SK-N-SH (cell line): ENCODE results near the gene VSIG10L2. TPM values are rescaled to one million over a fixed set of nuclear protein-coding genes. Genes with fewer than 3 reads are reported as not detected.

Experiments used
- CTCF ChIA-PET: fragments of 300-600, 350-600 bp; formaldehyde crosslinking; extraction: SDS; loops from one replicate; lab custom pipeline; 2021; lab: Yijun Ruan, JAX
- POLR2A ChIA-PET: fragments of 350-600 bp; sonication (Branson Sonifier 250); formaldehyde crosslinking; extraction: SDS; loops from one replicate; lab custom pipeline; 2020; ENCODE audit warnings: antibody characterized with exemption, inconsistent platforms; lab: Yijun Ruan, JAX
- DNase-seq: peaks from one replicate; pipeline ENCODE4 v3.0.0; 2012
- H2AFZ ChIP-seq: fragments of 200-600 bp; sonication (generic); 2 replicates; pipeline ENCODE4 v1.8.1; 2016; ENCODE audit warnings: antibody characterized with exemption, mild to moderate bottlenecking, low read depth
- H3F3A ChIP-seq: fragments of 200-600 bp; sonication (generic); replicated peaks from 2 replicates; pipeline ENCODE3; 2016; ENCODE audit warnings: antibody characterized with exemption, mild to moderate bottlenecking; ENCODE audit not compliant: insufficient read depth
- H3K27ac ChIP-seq, 2 experiments: fragments of 200-500 bp in 1 of 2; fragments of 200-600 bp in 1 of 2; sonication (Bioruptor generic) in 1 of 2; sonication (generic), shearing (Covaris generic) in 1 of 2; 2 replicates each; pipeline versions ENCODE4 v1.5.1 to v1.6.1; 2014 to 2016; ENCODE audit warnings: low read depth in 2 of 2, inconsistent platforms in 1 of 2, low read length in 1 of 2, mild to moderate bottlenecking in 1 of 2, mixed read lengths in 1 of 2
- H3K27me3 ChIP-seq: fragments of 200-600 bp; sonication (generic), shearing (Covaris generic); 2 replicates; pipeline ENCODE4 v1.6.1; 2016; ENCODE audit warnings: mixed run types; ENCODE audit not compliant: insufficient read depth
- H3K36me3 ChIP-seq, 2 experiments: fragments of 200-500 bp in 1 of 2; fragments of 200-600 bp in 1 of 2; sonication (Bioruptor generic) in 1 of 2; sonication (generic) in 1 of 2; replicated peaks in 1 of 2; 2 replicates each; pipeline versions ENCODE3 to v1.5.1; 2014 to 2016; ENCODE audit warnings: low read length in 1 of 2, mild to moderate bottlenecking in 1 of 2; ENCODE audit not compliant: insufficient read depth in 2 of 2, control insufficient read depth in 1 of 2
- H3K4me1 ChIP-seq, 2 experiments: fragments of 200-500 bp in 1 of 2; fragments of 200-600 bp in 1 of 2; sonication (Bioruptor generic) in 1 of 2; sonication (generic), shearing (Covaris generic) in 1 of 2; 2 replicates each; pipeline versions ENCODE4 v1.5.1 to v1.6.1; 2014 to 2016; ENCODE audit warnings: low read depth in 1 of 2, low read length in 1 of 2, mixed run types in 1 of 2; ENCODE audit not compliant: insufficient read depth in 2 of 2, control insufficient read depth in 1 of 2
- H3K4me2 ChIP-seq: fragments of 200-600 bp; sonication (generic), shearing (Covaris generic); 2 replicates; pipeline ENCODE4 v1.6.1; 2017; ENCODE audit warnings: mixed run types
- H3K4me3 ChIP-seq, 2 experiments: fragments of 200-500 bp in 1 of 2; fragments of 200-600 bp in 1 of 2; sonication (Bioruptor generic) in 1 of 2; sonication (generic), shearing (Covaris generic) in 1 of 2; 2 replicates each; pipeline versions ENCODE4 v1.5.1 to v1.8.1; 2014 to 2016; ENCODE audit warnings: low read depth in 2 of 2, inconsistent platforms in 1 of 2, low read length in 1 of 2, mild to moderate bottlenecking in 1 of 2, mixed read lengths in 1 of 2, moderate library complexity in 1 of 2
- H3K79me2 ChIP-seq: fragments of 200-600 bp; sonication (generic); 2 replicates; pipeline ENCODE4 v1.8.1; 2017; ENCODE audit warnings: mild to moderate bottlenecking; ENCODE audit not compliant: insufficient read depth
- H3K9ac ChIP-seq: fragments of 200-600 bp; sonication (generic); 2 replicates; pipeline ENCODE4 v1.6.1; 2017; ENCODE audit warnings: mixed run types
- H3K9me2 ChIP-seq: fragments of 200-600 bp; sonication (generic); 2 replicates; pipeline ENCODE4 v1.6.1; 2017; ENCODE audit warnings: mixed run types
- H3K9me3 ChIP-seq: fragments of 200-600 bp; sonication (generic); 2 replicates; pipeline ENCODE4 v1.6.1; 2017; ENCODE audit warnings: mixed run types, mild to moderate bottlenecking, moderate library complexity
- H4K20me1 ChIP-seq: fragments of 200-600 bp; sonication (generic); 2 replicates; pipeline ENCODE4 v1.6.1; 2017; ENCODE audit warnings: mild to moderate bottlenecking, mixed run types; ENCODE audit not compliant: insufficient read depth
- EP300 ChIP-seq, 2 experiments: IDR thresholded peaks; 2 replicates each; pipeline versions ENCODE4 v1.4.0 to v1.6.1; 2012; ENCODE audit warnings: borderline replicate concordance in 1 of 2, low read depth in 1 of 2, low read length in 1 of 2
- FOSL2 ChIP-seq: IDR thresholded peaks from 2 replicates; pipeline ENCODE4 v1.4.0; 2012; ENCODE audit warnings: low read depth, mild to moderate bottlenecking, moderate library complexity, borderline replicate concordance
- FOXJ3 ChIP-seq: sonication (generic); formaldehyde crosslinking; IDR thresholded peaks from 2 replicates; pipeline ENCODE4 v1.5.1; 2020; ENCODE audit warnings: mild to moderate bottlenecking, missing genetic modification reagents
- GATA2 ChIP-seq: sonication (generic); formaldehyde crosslinking; IDR thresholded peaks from 2 replicates; pipeline ENCODE4 v1.5.0; 2020; ENCODE audit warnings: mild to moderate bottlenecking, missing genetic modification reagents
- MEF2A ChIP-seq: IDR thresholded peaks from 2 replicates; pipeline ENCODE4 v1.4.0; 2012; ENCODE audit warnings: low read depth, borderline replicate concordance
- MXI1 ChIP-seq: IDR thresholded peaks from 2 replicates; pipeline ENCODE4 v1.6.1; 2012; ENCODE audit warnings: mild to moderate bottlenecking, low read depth, low read length, improper control_type of control experiment
- NFIC ChIP-seq: IDR thresholded peaks from 2 replicates; pipeline ENCODE4 v1.4.0; 2012; ENCODE audit warnings: borderline replicate concordance
- NRF1 ChIP-seq: IDR thresholded peaks from 2 replicates; pipeline ENCODE4 v1.6.1; 2012; ENCODE audit warnings: low read depth, mild to moderate bottlenecking, low read length
- POLR2AphosphoS5 ChIP-seq: IDR thresholded peaks from 2 replicates; pipeline ENCODE4 v1.6.1; 2012; ENCODE audit warnings: low read depth, low read length
- RAD21 ChIP-seq: IDR thresholded peaks from 2 replicates; pipeline ENCODE4 v1.6.1; 2012; ENCODE audit warnings: mild to moderate bottlenecking, low read length
- RXRA ChIP-seq: IDR thresholded peaks from 2 replicates; pipeline ENCODE4 v1.4.0; 2012; ENCODE audit warnings: low read depth, mild to moderate bottlenecking, borderline replicate concordance
- SIN3A ChIP-seq: IDR thresholded peaks from 2 replicates; pipeline ENCODE4 v1.6.1; 2012; ENCODE audit warnings: low read depth, mild to moderate bottlenecking, low read length, moderate library complexity, borderline replicate concordance
- SMC3 ChIP-seq: IDR thresholded peaks from 2 replicates; pipeline ENCODE4 v1.6.1; 2012; ENCODE audit warnings: low read depth, low read length, improper control_type of control experiment
- TAF1 ChIP-seq: IDR thresholded peaks from 2 replicates; pipeline ENCODE4 v1.6.1; 2012; ENCODE audit warnings: low read depth, mild to moderate bottlenecking, low read length, moderate library complexity, borderline replicate concordance
- WGBS: methylation state at CpG from one replicate; pipeline ENCODE4 v1.1.6; 2017; ENCODE audit warnings: low lambda C conversion rate; 5-methylcytosine and 5-hydroxymethylcytosine counted together
- polyA plus RNA-seq, 3 experiments: library from polyadenylated mRNA; depleted of rRNA; stranded (reverse); fragments of >200 nt; gene quantifications; 2 replicates each; pipeline ENCODE4 v1.2.3, GENCODE V29; 2012
- TF ChIP-seq, protein P1 (sequence below): fragments of 150-350 bp; IDR thresholded peaks from 2 replicates; pipeline ENCODE4 v1.6.1; 2017; ENCODE audit warnings: antibody characterized with exemption, low read length, low read depth, borderline replicate concordance
- TF ChIP-seq, protein P2 (sequence below): IDR thresholded peaks from 2 replicates; pipeline ENCODE4; 2012
- TF ChIP-seq, protein P3 (sequence below): IDR thresholded peaks from 2 replicates; pipeline ENCODE4 v1.4.0; 2012; ENCODE audit warnings: low read depth, borderline replicate concordance
- TF ChIP-seq, protein P4 (sequence below): fragments of 150-350 bp; IDR thresholded peaks from 2 replicates; pipeline ENCODE4 v1.6.1; 2016; ENCODE audit warnings: mild to moderate bottlenecking, low read depth, low read length

The VSIG10L2 gene
- polyA plus RNA-seq, 1 of the 3 experiments (the other 2 are of a cell fraction): 0.02 TPM

DNA sequence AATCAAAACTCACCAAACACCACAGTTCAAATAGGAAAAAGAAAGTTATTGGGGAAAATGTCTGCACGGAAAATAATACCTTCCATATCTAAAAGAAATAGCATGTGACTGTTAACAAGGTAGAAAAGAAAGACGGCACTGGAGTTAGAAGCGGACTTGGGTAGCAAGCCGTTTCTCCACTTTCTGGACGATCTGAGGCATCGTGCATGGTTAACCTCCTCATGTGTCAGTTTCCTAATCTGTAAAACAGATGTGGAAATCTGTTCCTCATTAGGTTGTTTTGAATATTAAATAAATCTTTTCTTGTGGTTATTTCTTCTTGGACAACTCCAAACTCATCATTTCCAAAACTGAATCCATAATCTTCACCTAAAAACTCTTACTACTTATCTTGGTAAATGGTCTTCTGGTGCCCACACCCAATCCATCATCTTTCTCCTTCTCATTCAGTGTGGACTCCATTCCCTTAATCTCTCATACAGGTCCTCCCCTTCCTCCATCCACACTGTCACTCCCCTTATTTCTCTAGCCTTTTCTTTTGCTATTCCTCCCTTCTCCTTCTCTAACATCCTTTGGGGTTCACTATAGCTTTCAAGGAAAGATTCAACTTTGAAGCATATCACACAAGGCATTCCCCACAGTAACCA is 53.5 kb downstream of the VSIG10L2 start:
- POLR2A ChIA-PET: no interaction called here

DNA sequence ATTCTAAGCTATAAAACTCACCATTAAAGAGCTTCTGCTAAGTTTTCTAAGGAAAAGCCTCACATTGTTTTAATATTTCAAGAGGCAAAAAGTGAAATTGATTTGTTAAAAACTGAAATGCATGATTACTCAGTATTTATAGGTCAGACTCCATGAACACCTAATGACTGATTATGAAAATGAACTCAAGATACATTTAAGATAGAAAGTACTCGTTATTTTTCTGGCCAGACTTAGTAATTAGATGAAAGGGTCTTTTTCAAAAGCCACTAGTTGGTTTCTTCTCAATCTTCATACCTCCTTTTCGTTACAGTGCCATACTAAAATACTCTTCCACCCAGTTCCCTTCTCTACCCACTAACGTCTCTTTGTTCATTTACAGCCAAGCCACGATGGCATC is 56.3 kb downstream of the VSIG10L2 start:
- no peaks in the 10 kb centered on the region for H3K9me2 ChIP-seq
- no peak for DNase-seq
- H3K79me2 ChIP-seq: no peaks in the 10 kb centered on the region
- peaks cover 0 to 12% of the 10 kb centered on the region in 2 experiments for H3K36me3 ChIP-seq
- H3K27me3 ChIP-seq: no peaks in the 10 kb centered on the region
- H3K4me2 ChIP-seq: no peak overlapping the region
- ChIA-PET CTCF (interaction anchor here (1.0 kb wide), 1 partner anchor 54 kb away, joined by 3 read pairs; no protein-coding TSS in a partner anchor), POLR2A (no interaction called here)
- H3K4me1 ChIP-seq: peaks cover 0 to 2% of the 10 kb centered on the region in 2 experiments; a peak in 2 of 4 replicates
- H2AFZ ChIP-seq: no peak overlapping the region
- no peaks in the 10 kb centered on the region for H3K9me3 ChIP-seq
- no peak overlapping the region for H3K4me3 ChIP-seq
- no peak overlapping the region for H3K9ac ChIP-seq
- no peak overlapping the region for H3K27ac ChIP-seq
- TF ChIP-seq GATA2 (no peak), MXI1 (no peak), FOXJ3 (no peak), NRF1 (no peak), SMC3 (no peak), POLR2AphosphoS5 (no peak), MEF2A (no peak), NFIC (no peak), RAD21 (no peak), SIN3A (no peak), FOSL2 (no peak), TAF1 (no peak)
- TF ChIP-seq, protein P1, sequence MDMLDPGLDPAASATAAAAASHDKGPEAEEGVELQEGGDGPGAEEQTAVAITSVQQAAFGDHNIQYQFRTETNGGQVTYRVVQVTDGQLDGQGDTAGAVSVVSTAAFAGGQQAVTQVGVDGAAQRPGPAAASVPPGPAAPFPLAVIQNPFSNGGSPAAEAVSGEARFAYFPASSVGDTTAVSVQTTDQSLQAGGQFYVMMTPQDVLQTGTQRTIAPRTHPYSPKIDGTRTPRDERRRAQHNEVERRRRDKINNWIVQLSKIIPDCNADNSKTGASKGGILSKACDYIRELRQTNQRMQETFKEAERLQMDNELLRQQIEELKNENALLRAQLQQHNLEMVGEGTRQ: no peak
- TF ChIP-seq, protein P2, sequence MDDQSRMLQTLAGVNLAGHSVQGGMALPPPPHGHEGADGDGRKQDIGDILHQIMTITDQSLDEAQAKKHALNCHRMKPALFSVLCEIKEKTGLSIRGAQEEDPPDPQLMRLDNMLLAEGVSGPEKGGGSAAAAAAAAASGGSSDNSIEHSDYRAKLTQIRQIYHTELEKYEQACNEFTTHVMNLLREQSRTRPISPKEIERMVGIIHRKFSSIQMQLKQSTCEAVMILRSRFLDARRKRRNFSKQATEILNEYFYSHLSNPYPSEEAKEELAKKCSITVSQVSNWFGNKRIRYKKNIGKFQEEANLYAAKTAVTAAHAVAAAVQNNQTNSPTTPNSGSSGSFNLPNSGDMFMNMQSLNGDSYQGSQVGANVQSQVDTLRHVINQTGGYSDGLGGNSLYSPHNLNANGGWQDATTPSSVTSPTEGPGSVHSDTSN: no peak
- TF ChIP-seq, protein P3, sequence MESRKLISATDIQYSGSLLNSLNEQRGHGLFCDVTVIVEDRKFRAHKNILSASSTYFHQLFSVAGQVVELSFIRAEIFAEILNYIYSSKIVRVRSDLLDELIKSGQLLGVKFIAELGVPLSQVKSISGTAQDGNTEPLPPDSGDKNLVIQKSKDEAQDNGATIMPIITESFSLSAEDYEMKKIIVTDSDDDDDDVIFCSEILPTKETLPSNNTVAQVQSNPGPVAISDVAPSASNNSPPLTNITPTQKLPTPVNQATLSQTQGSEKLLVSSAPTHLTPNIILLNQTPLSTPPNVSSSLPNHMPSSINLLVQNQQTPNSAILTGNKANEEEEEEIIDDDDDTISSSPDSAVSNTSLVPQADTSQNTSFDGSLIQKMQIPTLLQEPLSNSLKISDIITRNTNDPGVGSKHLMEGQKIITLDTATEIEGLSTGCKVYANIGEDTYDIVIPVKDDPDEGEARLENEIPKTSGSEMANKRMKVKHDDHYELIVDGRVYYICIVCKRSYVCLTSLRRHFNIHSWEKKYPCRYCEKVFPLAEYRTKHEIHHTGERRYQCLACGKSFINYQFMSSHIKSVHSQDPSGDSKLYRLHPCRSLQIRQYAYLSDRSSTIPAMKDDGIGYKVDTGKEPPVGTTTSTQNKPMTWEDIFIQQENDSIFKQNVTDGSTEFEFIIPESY: no peak
- TF ChIP-seq, protein P4, sequence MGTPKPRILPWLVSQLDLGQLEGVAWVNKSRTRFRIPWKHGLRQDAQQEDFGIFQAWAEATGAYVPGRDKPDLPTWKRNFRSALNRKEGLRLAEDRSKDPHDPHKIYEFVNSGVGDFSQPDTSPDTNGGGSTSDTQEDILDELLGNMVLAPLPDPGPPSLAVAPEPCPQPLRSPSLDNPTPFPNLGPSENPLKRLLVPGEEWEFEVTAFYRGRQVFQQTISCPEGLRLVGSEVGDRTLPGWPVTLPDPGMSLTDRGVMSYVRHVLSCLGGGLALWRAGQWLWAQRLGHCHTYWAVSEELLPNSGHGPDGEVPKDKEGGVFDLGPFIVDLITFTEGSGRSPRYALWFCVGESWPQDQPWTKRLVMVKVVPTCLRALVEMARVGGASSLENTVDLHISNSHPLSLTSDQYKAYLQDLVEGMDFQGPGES: no peak
- TF ChIP-seq, all 33 proteins: peak for 0
- WGBS: 92% methylated on average over 4 of the region's 4 CpGs
- H4K20me1 ChIP-seq: no peaks in the 10 kb centered on the region
- H3F3A ChIP-seq: no peaks in the 10 kb centered on the region

More for the DNA sequence above, 53.5 kb downstream of the VSIG10L2 start:
- no peak overlapping the region for H3K4me3 ChIP-seq
- no peaks in the 10 kb centered on the region for H3K4me1 ChIP-seq
- TF ChIP-seq EP300 (IDR thresholded peaks at IDR 0.05; ENCODE audit: borderline replicate concordance in 1 of 2, low read depth in 1 of 2, low read length in 1 of 2): no peak
- no peak for TF ChIP-seq RXRA
- no peaks in the 10 kb centered on the region for H3K79me2 ChIP-seq
- no peaks in the 10 kb centered on the region for H3F3A ChIP-seq
- no peaks in the 10 kb centered on the region for H3K9me2 ChIP-seq
- peaks cover 0 to 21% of the 10 kb centered on the region in 2 experiments for H3K36me3 ChIP-seq
- H3K27ac ChIP-seq: no peak overlapping the region
- DNase-seq: no peak
- H3K9ac ChIP-seq: no peak overlapping the region
- H4K20me1 ChIP-seq: no peaks in the 10 kb centered on the region
- WGBS: 97% methylated on average over 6 of the region's 6 CpGs
- no peaks in the 10 kb centered on the region for H3K9me3 ChIP-seq
- no peak overlapping the region for H2AFZ ChIP-seq
- H3K27me3 ChIP-seq: no peaks in the 10 kb centered on the region
- no peak overlapping the region for H3K4me2 ChIP-seq
- CTCF ChIA-PET: interaction anchor here (1.2 to 1.3 kb wide), 2 partner anchors 76 to 195 kb away, joined by 3 read pairs; no protein-coding TSS in a partner anchor
